HCT116 (cell line): ENCODE measurements around the gene S100A2.

Experiments used
- ATF3 ChIP-seq: IDR thresholded peaks from 2 replicates; pipeline ENCODE4 v1.6.1; 2012
- CTCF ChIP-seq, 3 experiments: fragments of 200-600 bp in 1 of 3; sonication (generic) in 1 of 3; IDR thresholded peaks in 2 of 3; conservative IDR thresholded peaks in 1 of 3; 2 replicates each; pipeline ENCODE4 v1.5.1; 2012 to 2017; ENCODE audit warnings: low read depth in 2 of 3, low read length in 2 of 3, antibody characterized with exemption in 1 of 3, borderline replicate concordance in 1 of 3, control low read depth in 1 of 3, mild to moderate bottlenecking in 1 of 3, mixed read lengths in 1 of 3, mixed run types in 1 of 3, moderate library complexity in 1 of 3; ENCODE audit not compliant: insufficient read depth in 1 of 3
- EGR1 ChIP-seq: IDR thresholded peaks from 2 replicates; pipeline ENCODE4 v1.6.1; 2012; ENCODE audit warnings: low read depth
- ELF1 ChIP-seq: IDR thresholded peaks from 2 replicates; pipeline ENCODE4 v1.6.1; 2012; ENCODE audit warnings: low read depth, borderline replicate concordance
- EZH2 ChIP-seq: fragments of 200-600 bp; sonication (generic); IDR thresholded peaks from 2 replicates; pipeline ENCODE4 v1.6.1; 2017; ENCODE audit warnings: antibody characterized with exemption, mixed run types
- EZH2phosphoT487 ChIP-seq: fragments of 200-600 bp; IDR thresholded peaks from 2 replicates; pipeline ENCODE4 v1.6.1; 2018; ENCODE audit warnings: antibody characterized with exemption, borderline replicate concordance
- POLR2A ChIP-seq: IDR thresholded peaks from 2 replicates; pipeline ENCODE4 v1.7.0; 2011; ENCODE audit warnings: borderline replicate concordance; ENCODE audit not compliant: insufficient read depth, insufficient read length; ENCODE audit errors: extremely low read depth
- POLR2AphosphoS5 ChIP-seq: IDR thresholded peaks from 2 replicates; pipeline ENCODE4 v1.6.1; 2011; ENCODE audit warnings: mild to moderate bottlenecking, low read depth, low read length, moderate library complexity
- RAD21 ChIP-seq: IDR thresholded peaks from 2 replicates; pipeline ENCODE4 v1.6.1; 2012; ENCODE audit warnings: low read depth, mild to moderate bottlenecking
- REST ChIP-seq: IDR thresholded peaks from 2 replicates; pipeline ENCODE4 v1.6.1; 2012; ENCODE audit warnings: low read depth
- SIN3A ChIP-seq: IDR thresholded peaks from 2 replicates; pipeline ENCODE4 v1.6.1; 2012; ENCODE audit warnings: low read depth
- SP1 ChIP-seq: IDR thresholded peaks from 2 replicates; pipeline ENCODE4 v1.6.1; 2012; ENCODE audit warnings: low read depth
- ZNF274 ChIP-seq: fragments of 200-500 bp; sonication (Bioruptor generic); IDR thresholded peaks from 2 replicates; pipeline ENCODE4 v1.6.1; 2014; ENCODE audit warnings: mild to moderate bottlenecking, low read depth, low read length, inconsistent platforms

- TF ChIP-seq POLR2A (no peak), CTCF (IDR thresholded peaks at IDR 0.05 in 2 of 3, conservative IDR thresholded peaks at IDR 0.05 in 1 of 3; ENCODE audit: borderline replicate concordance in 1 of 3, insufficient read depth in 1 of 3, low read depth in 2 of 3, low read length in 2 of 3) (no peak), REST (no peak), EZH2phosphoT487 (no peak), EGR1 (no peak), EZH2 (no peak), SP1 (no peak), SIN3A (no peak), POLR2AphosphoS5 (no peak), ATF3 (no peak), ZNF274 (no peak), ELF1 (no peak), RAD21 (no peak)
Measured at GRCh38 chr1:153614906-153615305, 49.3 kb upstream of the S100A2 start.
